H54 (cell line): ENCODE results near the gene IMPG2.

Experiments
- DNase-seq: peaks from one replicate; pipeline ENCODE4 v3.0.0; 2011; ENCODE audit warnings: low spot score, mixed read lengths; ENCODE audit not compliant: insufficient read length
- FAIRE-seq: peaks from 3 replicates; lab custom pipeline; 2011; peaks lifted over from hg19 to GRCh38; lab: Jason Lieb, UNC
- POLR2A ChIP-seq: IDR thresholded peaks from 2 replicates; pipeline ENCODE4 v1.6.1; 2011; ENCODE audit warnings: low read depth, mild to moderate bottlenecking, low read length

IMPG2 gene

GRCh38 chr3:101262393-101263240 lies 57.8 kb downstream of the IMPG2 start:
- no peak for TF ChIP-seq POLR2A
- no peak for FAIRE-seq

DNA sequence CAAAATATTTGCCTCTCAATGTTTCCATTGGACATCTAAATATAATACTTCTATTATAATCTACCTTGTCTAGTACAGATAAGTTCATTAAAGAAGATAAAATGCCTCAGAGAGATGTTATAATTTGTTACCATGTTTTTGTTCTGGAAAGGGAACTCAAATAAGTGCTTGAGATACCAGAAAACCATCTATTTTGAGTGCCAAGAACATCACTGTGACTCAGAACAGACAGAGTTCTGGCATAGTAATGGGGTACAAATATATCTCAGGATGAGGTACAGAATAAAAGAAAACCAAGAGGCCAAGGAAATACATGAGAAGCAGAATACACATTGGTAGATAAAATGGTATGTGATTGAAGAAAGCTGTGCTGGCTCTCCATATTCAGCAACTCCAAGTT lies 58.9 kb downstream of the IMPG2 start:
- TF ChIP-seq POLR2A, result no peak
- DNase-seq, result no peak
- FAIRE-seq, result peak; percentile 43

More at GRCh38 chr3:101262393-101263240, 57.8 kb downstream of the IMPG2 start:
- DNase-seq, result no peak

DNA sequence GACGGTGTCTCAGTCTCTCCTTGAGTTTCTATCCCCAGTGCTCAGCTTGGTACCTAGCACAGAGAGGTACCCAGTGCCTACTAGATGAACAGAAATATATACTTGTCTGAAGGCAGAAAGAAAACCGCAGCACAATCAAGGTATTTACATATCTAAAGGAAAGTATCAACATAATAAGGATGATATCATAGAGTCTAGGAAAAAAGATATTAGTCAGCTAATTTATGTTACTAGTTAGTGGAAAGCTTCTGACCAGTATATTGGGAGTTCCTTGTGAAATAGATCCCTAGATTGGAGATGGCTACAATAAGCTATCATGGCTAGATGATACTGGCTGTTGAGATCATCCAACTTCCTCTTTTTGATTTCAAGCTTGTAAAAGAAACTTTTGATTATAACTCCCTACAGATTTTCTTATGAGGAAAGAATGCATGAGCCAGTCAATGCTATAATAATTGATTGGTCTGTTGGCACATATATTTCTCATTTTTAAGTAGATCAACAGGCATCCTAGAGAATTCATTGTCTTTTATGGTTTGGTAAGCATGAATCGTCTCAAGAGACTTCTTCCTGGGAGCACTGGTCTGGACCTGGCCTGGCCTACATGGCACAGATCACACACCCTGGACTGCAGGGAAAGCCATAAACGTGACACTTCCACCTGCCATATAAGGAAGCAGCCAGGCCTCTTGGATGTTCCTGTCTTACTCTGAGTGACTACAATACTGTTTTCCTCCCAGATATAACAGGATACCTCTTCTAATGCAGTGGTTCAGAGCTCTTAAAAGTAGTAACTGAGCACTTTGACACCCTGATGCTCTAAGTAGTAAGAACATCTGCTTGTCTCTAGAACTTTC lies 60.7 kb downstream of the IMPG2 start:
- no peak for FAIRE-seq
- DNase-seq, result no peak
- TF ChIP-seq POLR2A, result no peak

DNA sequence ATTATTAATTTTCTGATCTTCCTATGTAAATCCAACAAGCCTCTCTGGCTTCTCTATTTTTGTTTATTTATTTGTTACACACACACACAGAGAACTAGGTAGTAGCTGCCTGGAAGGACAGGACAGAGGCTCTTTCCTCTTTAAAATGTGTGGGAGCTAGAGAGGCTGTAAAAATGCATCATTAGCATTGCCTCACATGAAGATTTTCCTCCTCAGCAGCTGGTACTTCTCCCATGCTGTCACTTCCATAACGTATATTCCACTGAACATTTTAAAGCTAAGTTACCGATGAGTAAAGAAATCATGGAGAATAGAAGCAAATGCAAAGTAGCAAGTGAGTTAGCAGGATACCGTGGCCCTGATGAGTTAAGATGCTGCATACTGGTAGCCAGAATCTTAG lies 63.9 kb downstream of the IMPG2 start:
- no peak for TF ChIP-seq POLR2A
- DNase-seq (no peak), FAIRE-seq (no peak)

GRCh38 chr3:101255441-101255840 lies 64.9 kb downstream of the IMPG2 start:
- no peak for DNase-seq
- TF ChIP-seq POLR2A, result no peak
- no peak for FAIRE-seq

DNA sequence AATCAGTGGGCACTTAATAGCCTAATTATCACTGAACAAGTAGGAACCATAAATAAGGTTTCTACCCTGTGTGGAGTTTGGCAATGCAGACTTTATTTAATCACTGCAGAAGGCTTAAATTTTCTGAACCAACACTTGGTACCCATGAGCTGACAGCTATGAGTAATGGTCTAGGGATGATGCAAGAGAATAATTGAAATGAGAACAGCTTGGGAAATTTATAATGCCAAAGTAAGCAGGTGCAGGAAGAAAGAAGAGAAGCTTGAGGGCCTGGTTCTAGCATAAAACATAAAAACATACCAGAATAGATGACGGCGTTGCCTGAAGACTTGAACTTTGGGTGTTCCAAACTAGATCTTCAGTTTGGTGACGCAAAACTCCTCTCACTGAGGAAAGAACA lies 67.0 kb downstream of the IMPG2 start:
- TF ChIP-seq POLR2A, result no peak
- DNase-seq, result no peak
- FAIRE-seq, result no peak

GRCh38 chr3:101252945-101253344 lies 67.4 kb downstream of the IMPG2 start:
- no peak for TF ChIP-seq POLR2A
- FAIRE-seq (no peak), DNase-seq (no peak)

GRCh38 chr3:101252307-101252706 lies 68.1 kb downstream of the IMPG2 start:
- FAIRE-seq, result no peak

DNA sequence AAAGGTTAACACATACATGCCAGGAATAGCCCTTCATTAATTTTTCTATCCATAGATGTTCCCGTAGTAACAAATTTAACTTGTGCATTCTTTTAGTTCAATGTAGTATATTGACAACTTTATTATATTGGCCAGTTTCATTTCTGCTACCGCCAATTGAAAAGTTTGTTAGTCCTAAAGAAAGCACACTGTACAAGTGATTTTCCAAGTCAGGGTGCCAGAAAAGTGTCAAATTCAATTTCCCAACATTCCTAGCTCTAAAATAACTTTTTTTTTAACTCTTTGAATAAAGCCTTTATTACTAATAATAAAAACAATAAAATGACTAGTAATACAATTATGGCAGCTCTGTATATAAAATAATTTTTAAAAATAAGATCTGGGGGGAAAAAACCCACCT lies 68.9 kb downstream of the IMPG2 start:
- no peak for FAIRE-seq

More at GRCh38 chr3:101252307-101252706, 68.1 kb downstream of the IMPG2 start:
- TF ChIP-seq POLR2A, result no peak
- DNase-seq, result no peak

GRCh38 chr3:101249522-101249921 lies 70.9 kb downstream of the IMPG2 start:
- FAIRE-seq (no peak), DNase-seq (no peak)
- no peak for TF ChIP-seq POLR2A

More for the DNA sequence above, 68.9 kb downstream of the IMPG2 start:
- no peak for DNase-seq
- TF ChIP-seq POLR2A, result no peak

DNA sequence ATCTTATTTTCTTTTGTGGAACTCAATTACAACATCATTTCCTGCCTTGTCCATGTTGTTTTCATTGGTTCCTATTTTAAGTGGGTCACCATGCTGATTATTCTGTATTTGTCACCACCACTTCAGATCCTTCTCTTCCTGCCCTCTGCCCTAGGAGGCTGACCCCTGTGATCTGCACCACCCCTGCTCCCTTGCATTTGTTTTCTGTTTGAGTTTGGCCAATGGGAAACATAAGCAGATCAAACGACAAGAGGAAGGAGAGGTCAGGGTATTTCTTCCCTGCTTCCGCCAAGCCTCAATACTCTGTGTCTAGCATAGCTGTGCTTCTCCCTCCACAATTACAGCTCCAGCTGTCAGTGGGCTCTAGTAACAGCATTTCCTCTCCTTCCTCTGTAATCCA lies 71.6 kb downstream of the IMPG2 start:
- FAIRE-seq, result no peak
- no peak for DNase-seq
- no peak for TF ChIP-seq POLR2A

- FAIRE-seq, result no peak
- no peak for TF ChIP-seq POLR2A
- no peak for DNase-seq
Observed at GRCh38 chr3:101244212-101244575, 76.2 kb downstream of the IMPG2 start.

DNA sequence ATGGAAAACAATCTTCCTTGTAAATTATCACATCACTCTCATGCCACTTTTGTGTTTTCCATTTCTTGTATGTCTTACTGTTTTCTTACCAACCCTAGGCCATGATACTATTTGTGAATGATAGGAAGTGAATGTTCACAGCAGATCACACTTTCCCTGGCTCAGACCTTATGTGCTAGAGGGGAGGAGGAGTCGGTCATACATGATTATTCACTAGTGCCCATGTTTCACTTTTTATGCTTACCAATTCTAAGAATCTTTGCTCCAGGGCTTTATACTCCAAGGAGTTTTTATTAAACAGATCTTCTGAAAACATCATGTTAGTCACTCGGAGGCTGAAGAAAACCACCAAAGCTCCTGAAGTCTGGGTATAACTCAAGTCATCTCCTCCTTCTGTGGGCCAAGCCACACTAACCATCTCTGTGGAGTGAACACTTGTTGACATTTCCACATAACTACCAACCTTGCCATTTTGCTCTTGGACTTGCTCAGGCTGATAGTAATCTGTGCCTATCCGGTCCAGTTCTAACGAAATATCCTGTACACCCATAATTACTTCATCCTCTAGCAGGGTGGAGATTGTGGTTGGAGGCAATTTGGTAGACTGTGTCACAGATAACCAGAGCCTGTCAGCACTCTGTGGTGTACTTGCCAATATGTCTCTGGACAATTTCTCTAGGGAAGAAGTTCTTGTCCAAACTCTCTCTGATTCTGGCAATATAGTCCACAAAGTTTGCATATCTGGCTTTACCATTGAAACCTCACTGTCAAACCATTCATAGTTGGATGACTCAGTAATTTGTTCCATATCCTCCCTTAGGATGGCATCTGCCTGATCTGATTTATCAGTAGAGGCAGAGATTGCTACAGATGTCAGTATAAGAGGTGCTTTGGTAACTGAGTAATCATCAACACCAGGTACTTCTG lies 76.8 kb downstream of the IMPG2 start:
- TF ChIP-seq POLR2A, result no peak
- no peak for DNase-seq
- FAIRE-seq, result no peak

- FAIRE-seq (no peak), DNase-seq (no peak)
- TF ChIP-seq POLR2A, result no peak
Observed at GRCh38 chr3:101240719-101241399, 79.5 kb downstream of the IMPG2 start.
